Activated B cell treated with CpG ODN at 0.5 μM for 24 hours (primary cell): Measurements from ENCODE around the gene SLC2A13. TPM values are rescaled to one million over a fixed set of nuclear protein-coding genes. Genes with fewer than 3 reads are reported as not detected.
"Not testable (repeated sequence)": the region's sequence is repeated elsewhere in the genome, so short reads cannot be mapped to it uniquely, and the experiment has no call there.

ENCODE experiments used
- ATAC-seq: fragments of 200-7000 bp; cut with Tn5 transposase; one replicate; pipeline ENCODE4 v1.10.0; 2021; ENCODE audit warnings: low read depth, mild to moderate bottlenecking, moderate library complexity
- CTCF ChIA-PET: fragments of 350-600 bp; sonication (Branson Sonifier 250); formaldehyde crosslinking; loops from one replicate; lab custom pipeline; 2021; ENCODE audit warnings: antibody characterized with exemption; lab: Charles Lee
- POLR2A ChIA-PET: fragments of 350-600 bp; sonication (Branson Sonifier 250); formaldehyde crosslinking; loops from one replicate; lab custom pipeline; 2021; ENCODE audit warnings: antibody characterized with exemption; lab: Charles Lee
- DNase-seq: peaks from one replicate; pipeline ENCODE4 v3.0.0; 2022
- H3K27ac Mint-ChIP-seq: one replicate; pipeline ENCODE4 v1.8.0; 2020; ENCODE audit warnings: mixed read lengths
- H3K27me3 Mint-ChIP-seq: one replicate; pipeline ENCODE4 v1.8.0; 2021; ENCODE audit warnings: mixed read lengths
- H3K36me3 Mint-ChIP-seq: one replicate; pipeline ENCODE4 v1.8.0; 2021; ENCODE audit warnings: low read depth, mixed read lengths
- H3K4me1 Mint-ChIP-seq: one replicate; pipeline ENCODE4 v1.8.0; 2021; ENCODE audit warnings: mixed read lengths
- H3K4me3 Mint-ChIP-seq: one replicate; pipeline ENCODE4 v1.8.0; 2020; ENCODE audit warnings: mild to moderate bottlenecking, mixed read lengths
- H3K9me3 Mint-ChIP-seq: one replicate; pipeline ENCODE4 v1.8.0; 2020; ENCODE audit warnings: mixed read lengths
- CTCF ChIP-seq: fragments of 200-600 bp; IDR thresholded peaks from one replicate; pipeline ENCODE4 v1.8.0; 2022; ENCODE audit warnings: antibody characterized with exemption, mild to moderate bottlenecking
- intact Hi-C: fragments of 100-400 bp; cut with micrococcal nuclease; formaldehyde crosslinking; loops from one replicate; pipeline ENCODE4 v1.15.1; 2024
- total RNA-seq: library from RNA; stranded (reverse); gene quantifications from 2 replicates; pipeline ENCODE4 v1.2.3, GENCODE V29; 2022

Gene SLC2A13
- total RNA-seq, 1 donor from 2014 or later = 17.9 TPM

GRCh38 chr12:40034156-40034555, 71.7 kb downstream of the SLC2A13 start:
- H3K27me3 Mint-ChIP-seq = no peaks in the 10 kb centered on the region
- POLR2A ChIA-PET = no interaction called here
- H3K4me3 Mint-ChIP-seq = no peak overlapping the region
- H3K9me3 Mint-ChIP-seq = no peaks in the 10 kb centered on the region
- peaks cover 2% of the 10 kb centered on the region for H3K4me1 Mint-ChIP-seq
- TF ChIP-seq CTCF = no peak
- intact Hi-C loops = no loop called here
- ATAC-seq (no peak), DNase-seq (no peak)
- CTCF ChIA-PET = no interaction called here
- no peak overlapping the region for H3K27ac Mint-ChIP-seq
- H3K36me3 Mint-ChIP-seq = no peaks in the 10 kb centered on the region

- no peak overlapping the region for H3K4me3 Mint-ChIP-seq
- no peaks in the 10 kb centered on the region for H3K27me3 Mint-ChIP-seq
- no peaks in the 10 kb centered on the region for H3K9me3 Mint-ChIP-seq
- H3K36me3 Mint-ChIP-seq = no peaks in the 10 kb centered on the region
- no peak for ATAC-seq
- no peak overlapping the region for H3K27ac Mint-ChIP-seq
- DNase-seq = no peak
- intact Hi-C loops = no loop called here
- CTCF ChIA-PET = interaction anchor here (1.2 kb wide), 1 partner anchor 22 kb away, joined by 5 read pairs; no protein-coding TSS in a partner anchor
- peaks cover 2% of the 10 kb centered on the region for H3K4me1 Mint-ChIP-seq
- TF ChIP-seq CTCF = no peak
- POLR2A ChIA-PET = no interaction called here
Measured at GRCh38 chr12:40033242-40033630, 72.6 kb downstream of the SLC2A13 start.

- no peak for TF ChIP-seq CTCF
- CTCF ChIA-PET = interaction anchor here (1.2 kb wide), 1 partner anchor 21 kb away, joined by 5 read pairs; no protein-coding TSS in a partner anchor
- Mint-ChIP-seq H3K4me1 (peaks cover 2% of the 10 kb centered on the region), H3K9me3 (no peaks in the 10 kb centered on the region), H3K27ac (no peak overlapping the region), H3K27me3 (no peaks in the 10 kb centered on the region), H3K4me3 (no peak overlapping the region), H3K36me3 (no peaks in the 10 kb centered on the region)
- POLR2A ChIA-PET = no interaction called here
- intact Hi-C loops = no loop called here
- DNase-seq (no peak), ATAC-seq (no peak)
Measured at GRCh38 chr12:40032433-40033241, 73.2 kb downstream of the SLC2A13 start.

- no peaks in the 10 kb centered on the region for H3K27me3 Mint-ChIP-seq
- H3K36me3 Mint-ChIP-seq = peaks cover 6% of the 10 kb centered on the region
- no peaks in the 10 kb centered on the region for H3K9me3 Mint-ChIP-seq
- peaks cover 2% of the 10 kb centered on the region for H3K4me1 Mint-ChIP-seq
- TF ChIP-seq CTCF = no peak
- H3K4me3 Mint-ChIP-seq = no peak overlapping the region
- DNase-seq = no peak
- H3K27ac Mint-ChIP-seq = no peak overlapping the region
- intact Hi-C loops = no loop called here
- CTCF ChIA-PET = no interaction called here
- ATAC-seq = no peak
- POLR2A ChIA-PET = no interaction called here
Measured at GRCh38 chr12:40031965-40032364, 73.9 kb downstream of the SLC2A13 start.

GRCh38 chr12:40030970-40031369, 74.9 kb downstream of the SLC2A13 start:
- H3K4me1 Mint-ChIP-seq, DNase-seq, ATAC-seq, H3K4me3 Mint-ChIP-seq, H3K27ac Mint-ChIP-seq, H3K27me3 Mint-ChIP-seq, intact Hi-C loops, H3K9me3 Mint-ChIP-seq, POLR2A ChIA-PET, H3K36me3 Mint-ChIP-seq: not testable (repeated sequence)
- CTCF ChIA-PET = interaction anchor here (2.8 kb wide), 1 partner anchor 21 kb away, joined by 16 read pairs; no protein-coding TSS in a partner anchor
